Neural cell (in vitro differentiated cells): ENCODE data around the gene GPER1. TPM values are rescaled to one million over a fixed set of nuclear protein-coding genes. Genes with fewer than 3 reads are reported as not detected.

ENCODE experiments used
- H2AFZ ChIP-seq: fragments of 200-600, 300-800 bp; sonication (generic), shearing (Covaris generic); 2 replicates; pipeline ENCODE4 v1.6.0; 2014; ENCODE audit warnings: low read depth, mild to moderate bottlenecking, antibody characterized with exemption, low read length, moderate library complexity
- H3F3A ChIP-seq: fragments of 200-600 bp; shearing (Covaris generic); 2 replicates; pipeline ENCODE4 v1.6.1; 2016; ENCODE audit warnings: mild to moderate bottlenecking, moderate library complexity, mixed read lengths, antibody characterized with exemption, low read length; ENCODE audit not compliant: insufficient read depth, poor library complexity, severe bottlenecking
- H3K27ac ChIP-seq: fragments of 200-600, 300-800 bp; sonication (generic), shearing (Covaris generic); 2 replicates; pipeline ENCODE4 v1.5.1; 2014; ENCODE audit warnings: mild to moderate bottlenecking, low read length, moderate library complexity
- H3K27me3 ChIP-seq: fragments of 300-800, 200-600 bp; sonication (generic), shearing (Covaris generic); 2 replicates; pipeline ENCODE4 v1.6.0; 2014; ENCODE audit warnings: mild to moderate bottlenecking, low read depth, low read length, moderate library complexity; ENCODE audit not compliant: insufficient read depth
- H3K36me3 ChIP-seq: fragments of 300-800, 200-600 bp; sonication (generic), shearing (Covaris generic); 2 replicates; pipeline ENCODE4 v1.5.1; 2014; ENCODE audit warnings: mild to moderate bottlenecking, antibody characterized with exemption, low read length, moderate library complexity; ENCODE audit not compliant: insufficient read depth
- H3K4me2 ChIP-seq: fragments of 300-800, 200-600 bp; sonication (generic), shearing (Covaris generic); 2 replicates; pipeline ENCODE4 v1.6.0; 2014; ENCODE audit warnings: mild to moderate bottlenecking, low read length
- H3K4me3 ChIP-seq: fragments of 300-800, 200-600 bp; sonication (generic), shearing (Covaris generic); 2 replicates; pipeline ENCODE4 v1.5.1; 2014; ENCODE audit warnings: mild to moderate bottlenecking, low read length, moderate library complexity
- H3K79me2 ChIP-seq: fragments of 200-600 bp; shearing (Covaris generic); replicated peaks from 2 replicates; pipeline ENCODE4 v1.6.0; 2014; ENCODE audit warnings: mild to moderate bottlenecking, low read length, moderate library complexity; ENCODE audit not compliant: insufficient read depth
- H3K9ac ChIP-seq: fragments of 300-800, 200-600 bp; sonication (generic), shearing (Covaris generic); 2 replicates; pipeline ENCODE4 v1.6.1; 2016; ENCODE audit warnings: mild to moderate bottlenecking, low read length, mixed read lengths
- H3K9me2 ChIP-seq: fragments of 200-600 bp; shearing (Covaris generic); 2 replicates; pipeline ENCODE4 v1.6.1; 2016; ENCODE audit warnings: mild to moderate bottlenecking, low read length, mixed read lengths; ENCODE audit not compliant: insufficient read depth
- H3K9me3 ChIP-seq: fragments of 200-600, 300-800 bp; sonication (generic), shearing (Covaris generic); 2 replicates; pipeline ENCODE4 v1.6.1; 2016; ENCODE audit warnings: mild to moderate bottlenecking, mixed run types, low read length, moderate library complexity, mixed read lengths
- H4K20me1 ChIP-seq: fragments of 200-600 bp; shearing (Covaris generic); 2 replicates; pipeline ENCODE4 v1.6.1; 2016; ENCODE audit warnings: mild to moderate bottlenecking, mixed run types; ENCODE audit not compliant: insufficient read depth
- EP300 ChIP-seq: fragments of 450-650 bp; conservative IDR thresholded peaks from 2 replicates; pipeline ENCODE4 v1.6.1; 2014; ENCODE audit warnings: antibody characterized with exemption, mild to moderate bottlenecking, moderate library complexity; ENCODE audit not compliant: poor library complexity, severe bottlenecking
- EZH2 ChIP-seq: fragments of 200-600, 300-800 bp; shearing (Covaris generic), sonication (generic); IDR thresholded peaks from 2 replicates; pipeline ENCODE4 v1.6.1; 2014; ENCODE audit warnings: antibody characterized with exemption, low read length, borderline replicate concordance, mild to moderate bottlenecking; ENCODE audit not compliant: insufficient read depth, poor library complexity, severe bottlenecking
- MXI1 ChIP-seq: fragments of 450-650 bp; conservative IDR thresholded peaks from 2 replicates; pipeline ENCODE4 v1.6.1; 2014; ENCODE audit warnings: antibody characterized with exemption, mild to moderate bottlenecking; ENCODE audit not compliant: poor library complexity, severe bottlenecking
- POLR2AphosphoS5 ChIP-seq: IDR thresholded peaks from 2 replicates; pipeline ENCODE4 v1.6.1; 2012
- RAD21 ChIP-seq: fragments of 450-650 bp; conservative IDR thresholded peaks from 2 replicates; pipeline ENCODE4 v1.6.1; 2014; ENCODE audit warnings: antibody characterized with exemption, mild to moderate bottlenecking, moderate library complexity
- SMC3 ChIP-seq: fragments of 450-650 bp; conservative IDR thresholded peaks from 2 replicates; pipeline ENCODE4 v1.6.1; 2014; ENCODE audit warnings: antibody characterized with exemption, mild to moderate bottlenecking, moderate library complexity; ENCODE audit not compliant: poor library complexity
- TAF1 ChIP-seq: IDR thresholded peaks from 2 replicates; pipeline ENCODE4 v1.6.1; 2012; ENCODE audit warnings: low read depth
- polyA plus RNA-seq: library from polyadenylated mRNA; depleted of rRNA; stranded (reverse); fragments of >200 nt; gene quantifications from 2 replicates; pipeline ENCODE4 v1.2.3, GENCODE V29; 2014
- TF ChIP-seq, protein P1 (sequence below): fragments of 450-650 bp; IDR thresholded peaks from 2 replicates; pipeline ENCODE4 v1.5.1; 2014; ENCODE audit warnings: antibody characterized with exemption, mild to moderate bottlenecking, moderate library complexity; ENCODE audit not compliant: poor library complexity, severe bottlenecking
- TF ChIP-seq, protein P2 (sequence below): IDR thresholded peaks from 2 replicates; pipeline ENCODE4 v1.6.1; 2012; ENCODE audit warnings: borderline replicate concordance

Gene GPER1
- polyA plus RNA-seq, 1 donor from 2014 or later: not detected

DNA sequence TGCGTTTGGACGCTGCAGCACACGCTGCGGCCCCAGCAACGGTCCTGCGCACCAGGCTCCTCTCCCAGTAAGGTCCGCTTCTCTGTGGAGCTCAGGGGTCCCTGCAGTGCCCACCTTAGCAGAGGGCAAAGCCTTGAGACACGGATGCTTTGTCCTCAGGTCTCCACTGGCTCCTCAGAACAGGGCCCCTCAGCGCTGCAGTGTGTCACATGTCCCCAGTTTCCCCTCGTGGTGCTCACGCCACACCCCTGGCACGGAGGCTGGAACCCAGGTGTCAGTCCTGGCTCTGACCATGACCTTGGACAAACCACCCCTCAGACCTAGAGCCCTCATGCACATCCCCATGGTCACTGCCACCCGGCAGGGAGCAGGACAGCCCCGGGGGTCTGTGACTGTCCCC is 19.9 kb upstream of the GPER1 start:
- no peaks in the 10 kb centered on the region for H3K27me3 ChIP-seq
- no peaks in the 10 kb centered on the region for H3K9me3 ChIP-seq
- H3K79me2 ChIP-seq: no peaks in the 10 kb centered on the region
- no peak overlapping the region for H3K4me2 ChIP-seq
- H3F3A ChIP-seq: no peaks in the 10 kb centered on the region
- H3K9ac ChIP-seq: no peak overlapping the region
- no peak for TF ChIP-seq TAF1
- TF ChIP-seq EZH2: no peak
- no peak for TF ChIP-seq SMC3
- TF ChIP-seq RAD21: no peak
- no peak for TF ChIP-seq MXI1
- no peak for TF ChIP-seq POLR2AphosphoS5
- H3K4me3 ChIP-seq: no peak overlapping the region
- H2AFZ ChIP-seq: no peak overlapping the region
- no peaks in the 10 kb centered on the region for H4K20me1 ChIP-seq
- no peak overlapping the region for H3K27ac ChIP-seq
- no peaks in the 10 kb centered on the region for H3K9me2 ChIP-seq
- H3K36me3 ChIP-seq: no peaks in the 10 kb centered on the region

DNA sequence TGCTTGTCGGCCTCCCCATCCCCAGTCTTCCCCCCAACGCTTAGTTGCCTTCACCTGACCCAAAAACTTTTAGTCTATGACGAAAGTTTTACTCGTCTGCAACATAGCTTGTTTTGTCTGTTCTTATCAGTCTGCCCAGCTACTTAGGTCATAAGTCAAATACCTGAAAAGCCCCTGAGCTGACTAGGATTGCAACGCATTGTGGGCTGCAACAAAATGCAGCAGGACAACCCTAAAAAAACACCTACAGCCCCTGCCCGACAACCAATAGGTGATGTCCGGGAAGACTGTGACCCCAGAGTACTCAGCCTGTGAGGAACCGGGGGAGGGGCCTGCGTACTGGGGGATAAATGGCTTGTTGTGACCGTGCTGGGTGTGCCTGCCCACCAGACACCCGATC is 19.3 kb upstream of the GPER1 start:
- H3K9ac ChIP-seq: no peak overlapping the region
- no peak overlapping the region for H3K4me3 ChIP-seq
- no peaks in the 10 kb centered on the region for H4K20me1 ChIP-seq
- H3K9me2 ChIP-seq: no peaks in the 10 kb centered on the region
- TF ChIP-seq MXI1: no peak
- H2AFZ ChIP-seq: no peak overlapping the region
- no peak overlapping the region for H3K27ac ChIP-seq
- no peaks in the 10 kb centered on the region for H3K79me2 ChIP-seq
- H3K27me3 ChIP-seq: no peaks in the 10 kb centered on the region
- H3K36me3 ChIP-seq: no peaks in the 10 kb centered on the region
- H3K9me3 ChIP-seq: no peaks in the 10 kb centered on the region
- no peaks in the 10 kb centered on the region for H3F3A ChIP-seq
- no peak overlapping the region for H3K4me2 ChIP-seq

DNA sequence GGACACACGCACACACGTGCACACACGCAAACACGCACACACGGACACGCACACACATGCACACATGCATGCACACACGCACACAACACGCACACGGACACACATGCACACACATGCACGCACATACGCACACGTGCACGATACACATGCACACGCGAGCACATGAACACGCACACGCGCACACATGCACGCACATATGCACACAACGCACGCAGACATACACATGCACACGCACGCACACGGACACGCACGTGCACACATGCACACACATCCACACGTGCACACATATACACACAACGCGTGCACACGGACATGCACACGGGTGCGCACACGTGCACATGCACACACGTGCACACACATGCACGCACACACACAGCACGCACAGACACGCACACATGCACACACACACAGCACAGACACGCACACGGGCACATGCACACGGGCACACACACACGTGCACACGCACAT is 17.3 kb upstream of the GPER1 start:
- Histone ChIP-seq H3F3A (no peaks in the 10 kb centered on the region), H3K9ac (no peak overlapping the region), H3K4me3 (no peak overlapping the region), H3K79me2 (no peaks in the 10 kb centered on the region), H3K9me2 (no peaks in the 10 kb centered on the region), H2AFZ (no peak overlapping the region), H3K27me3 (no peaks in the 10 kb centered on the region), H3K9me3 (no peaks in the 10 kb centered on the region), H3K36me3 (no peaks in the 10 kb centered on the region), H3K4me2 (no peak overlapping the region), H4K20me1 (no peaks in the 10 kb centered on the region), H3K27ac (no peak overlapping the region)
- TF ChIP-seq POLR2AphosphoS5: peak; percentile 11
- no peak for TF ChIP-seq EP300

DNA sequence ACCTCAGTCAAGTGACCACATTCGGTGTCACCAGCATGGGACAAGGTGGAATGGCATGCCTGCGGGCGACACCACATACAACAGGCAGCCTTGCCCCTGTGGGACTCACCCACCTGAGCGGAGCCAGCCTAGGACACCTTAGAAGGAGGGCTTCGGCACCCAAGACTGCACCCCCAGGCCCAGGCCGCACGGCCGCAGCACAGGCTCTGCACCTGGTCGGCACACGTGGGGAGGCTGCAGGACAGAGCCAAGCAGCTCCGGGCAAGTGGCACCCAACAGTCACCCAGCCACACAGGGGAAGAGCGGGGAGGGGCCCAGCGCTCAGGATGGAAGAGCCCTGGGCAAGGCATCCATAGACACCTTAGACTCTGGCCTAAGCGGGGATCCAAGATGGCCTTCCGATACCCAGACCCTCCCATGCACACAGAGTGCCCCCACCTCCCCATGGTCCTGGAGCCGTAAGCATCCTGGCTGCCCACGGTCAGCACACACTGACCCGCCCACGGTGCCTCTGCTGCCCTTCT is 16.1 kb upstream of the GPER1 start:
- Histone ChIP-seq H3F3A (no peaks in the 10 kb centered on the region), H3K79me2 (no peaks in the 10 kb centered on the region), H3K27me3 (no peaks in the 10 kb centered on the region), H3K9me2 (no peaks in the 10 kb centered on the region), H3K9ac (no peak overlapping the region), H3K36me3 (no peaks in the 10 kb centered on the region), H3K9me3 (no peaks in the 10 kb centered on the region), H3K4me3 (no peak overlapping the region), H4K20me1 (no peaks in the 10 kb centered on the region), H3K4me2 (no peak overlapping the region), H3K27ac (no peak overlapping the region), H2AFZ (no peak overlapping the region)
- TF ChIP-seq, protein P1, sequence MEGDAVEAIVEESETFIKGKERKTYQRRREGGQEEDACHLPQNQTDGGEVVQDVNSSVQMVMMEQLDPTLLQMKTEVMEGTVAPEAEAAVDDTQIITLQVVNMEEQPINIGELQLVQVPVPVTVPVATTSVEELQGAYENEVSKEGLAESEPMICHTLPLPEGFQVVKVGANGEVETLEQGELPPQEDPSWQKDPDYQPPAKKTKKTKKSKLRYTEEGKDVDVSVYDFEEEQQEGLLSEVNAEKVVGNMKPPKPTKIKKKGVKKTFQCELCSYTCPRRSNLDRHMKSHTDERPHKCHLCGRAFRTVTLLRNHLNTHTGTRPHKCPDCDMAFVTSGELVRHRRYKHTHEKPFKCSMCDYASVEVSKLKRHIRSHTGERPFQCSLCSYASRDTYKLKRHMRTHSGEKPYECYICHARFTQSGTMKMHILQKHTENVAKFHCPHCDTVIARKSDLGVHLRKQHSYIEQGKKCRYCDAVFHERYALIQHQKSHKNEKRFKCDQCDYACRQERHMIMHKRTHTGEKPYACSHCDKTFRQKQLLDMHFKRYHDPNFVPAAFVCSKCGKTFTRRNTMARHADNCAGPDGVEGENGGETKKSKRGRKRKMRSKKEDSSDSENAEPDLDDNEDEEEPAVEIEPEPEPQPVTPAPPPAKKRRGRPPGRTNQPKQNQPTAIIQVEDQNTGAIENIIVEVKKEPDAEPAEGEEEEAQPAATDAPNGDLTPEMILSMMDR: no peak
- TF ChIP-seq EP300: no peak
- TF ChIP-seq RAD21: no peak
- no peak for TF ChIP-seq TAF1
- TF ChIP-seq, protein P2, sequence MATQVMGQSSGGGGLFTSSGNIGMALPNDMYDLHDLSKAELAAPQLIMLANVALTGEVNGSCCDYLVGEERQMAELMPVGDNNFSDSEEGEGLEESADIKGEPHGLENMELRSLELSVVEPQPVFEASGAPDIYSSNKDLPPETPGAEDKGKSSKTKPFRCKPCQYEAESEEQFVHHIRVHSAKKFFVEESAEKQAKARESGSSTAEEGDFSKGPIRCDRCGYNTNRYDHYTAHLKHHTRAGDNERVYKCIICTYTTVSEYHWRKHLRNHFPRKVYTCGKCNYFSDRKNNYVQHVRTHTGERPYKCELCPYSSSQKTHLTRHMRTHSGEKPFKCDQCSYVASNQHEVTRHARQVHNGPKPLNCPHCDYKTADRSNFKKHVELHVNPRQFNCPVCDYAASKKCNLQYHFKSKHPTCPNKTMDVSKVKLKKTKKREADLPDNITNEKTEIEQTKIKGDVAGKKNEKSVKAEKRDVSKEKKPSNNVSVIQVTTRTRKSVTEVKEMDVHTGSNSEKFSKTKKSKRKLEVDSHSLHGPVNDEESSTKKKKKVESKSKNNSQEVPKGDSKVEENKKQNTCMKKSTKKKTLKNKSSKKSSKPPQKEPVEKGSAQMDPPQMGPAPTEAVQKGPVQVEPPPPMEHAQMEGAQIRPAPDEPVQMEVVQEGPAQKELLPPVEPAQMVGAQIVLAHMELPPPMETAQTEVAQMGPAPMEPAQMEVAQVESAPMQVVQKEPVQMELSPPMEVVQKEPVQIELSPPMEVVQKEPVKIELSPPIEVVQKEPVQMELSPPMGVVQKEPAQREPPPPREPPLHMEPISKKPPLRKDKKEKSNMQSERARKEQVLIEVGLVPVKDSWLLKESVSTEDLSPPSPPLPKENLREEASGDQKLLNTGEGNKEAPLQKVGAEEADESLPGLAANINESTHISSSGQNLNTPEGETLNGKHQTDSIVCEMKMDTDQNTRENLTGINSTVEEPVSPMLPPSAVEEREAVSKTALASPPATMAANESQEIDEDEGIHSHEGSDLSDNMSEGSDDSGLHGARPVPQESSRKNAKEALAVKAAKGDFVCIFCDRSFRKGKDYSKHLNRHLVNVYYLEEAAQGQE: no peak
